Stimulated activated CD4-positive, alpha-beta T cell treated with anti-CD3 and anti-CD28 coated beads, Interleukin-1b, Interleukin-23, amount 100 ng/mL, for 48 hours (primary cell): ENCODE measurements around the gene ERLIN1.
A peak's percentile ranks its signal among the peaks of the same experiment; 100 is the strongest.

Source experiments
- DNase-seq: peaks from one replicate; pipeline ENCODE4 v3.0.0-alpha.2; 2020

Gene ERLIN1

GRCh38 chr10:100185364-100186252, at the start of gene ERLIN1:
Gene ERLIN1, minus strand, starts transcription at chr10:100186029. Its CDS starts 403 bp downstream, at chr10:100185626.
- peak; percentile 93 for DNase-seq

GRCh38 chr10:100232101-100232500, 46.3 kb upstream of the ERLIN1 start:
- DNase-seq, result no peak

GRCh38 chr10:100229819-100230422, 44.1 kb upstream of the ERLIN1 start:
- no peak for DNase-seq

GRCh38 chr10:100223879-100224278, 38.0 kb upstream of the ERLIN1 start:
- no peak for DNase-seq

GRCh38 chr10:100222529-100222928, 36.7 kb upstream of the ERLIN1 start:
- no peak for DNase-seq

- DNase-seq, result no peak
These were observed 30.2 kb upstream of the ERLIN1 start for GRCh38 chr10:100216006-100216405.

- no peak for DNase-seq
These were observed 23.5 kb upstream of the ERLIN1 start for GRCh38 chr10:100209303-100209702.

GRCh38 chr10:100208276-100208675, 22.4 kb upstream of the ERLIN1 start:
- no peak for DNase-seq

- no peak for DNase-seq
These were observed 18.5 kb upstream of the ERLIN1 start for GRCh38 chr10:100204370-100204769.

GRCh38 chr10:100201549-100201948, 15.7 kb upstream of the ERLIN1 start:
- DNase-seq, result no peak

- DNase-seq, result no peak
These were observed 8.9 kb upstream of the ERLIN1 start for GRCh38 chr10:100194711-100195110.

- no peak for DNase-seq
These were observed 6.5 kb upstream of the ERLIN1 start for GRCh38 chr10:100192350-100192749.

- peak; percentile 26 for DNase-seq
These were observed 704 bp upstream of the ERLIN1 start for GRCh38 chr10:100186253-100187212.

- no peak for DNase-seq
These were observed 989 bp downstream of the ERLIN1 start for GRCh38 chr10:100184840-100185239.

- DNase-seq, result no peak
These were observed 1.4 kb downstream of the ERLIN1 start for GRCh38 chr10:100184426-100184825.

- DNase-seq, result no peak
These were observed 2.3 kb downstream of the ERLIN1 start for GRCh38 chr10:100183481-100183880.

GRCh38 chr10:100182908-100183307, 2.9 kb downstream of the ERLIN1 start:
- no peak for DNase-seq

- DNase-seq, result no peak
These were observed 3.5 kb downstream of the ERLIN1 start for GRCh38 chr10:100182281-100182680.

- DNase-seq, result no peak
These were observed 10.0 kb downstream of the ERLIN1 start for GRCh38 chr10:100175875-100176274.

- peak; percentile 7 for DNase-seq
These were observed 10.8 kb downstream of the ERLIN1 start for GRCh38 chr10:100174699-100175677.

GRCh38 chr10:100173035-100173434, 12.8 kb downstream of the ERLIN1 start:
- DNase-seq, result no peak

- DNase-seq, result no peak
These were observed 13.5 kb downstream of the ERLIN1 start for GRCh38 chr10:100172349-100172748.
